GM21529 (cell line): Measurements from ENCODE around the gene SYTL3.
"Not testable (repeated sequence)": the region's sequence is repeated elsewhere in the genome, so short reads cannot be mapped to it uniquely, and the experiment has no call there.

Source experiments
- ATAC-seq: cut with Tn5 transposase; IDR thresholded peaks from one replicate; pipeline ENCODE4 v1.9.1; 2021; ENCODE audit not compliant: unreplicated experiment

SYTL3 gene

DNA sequence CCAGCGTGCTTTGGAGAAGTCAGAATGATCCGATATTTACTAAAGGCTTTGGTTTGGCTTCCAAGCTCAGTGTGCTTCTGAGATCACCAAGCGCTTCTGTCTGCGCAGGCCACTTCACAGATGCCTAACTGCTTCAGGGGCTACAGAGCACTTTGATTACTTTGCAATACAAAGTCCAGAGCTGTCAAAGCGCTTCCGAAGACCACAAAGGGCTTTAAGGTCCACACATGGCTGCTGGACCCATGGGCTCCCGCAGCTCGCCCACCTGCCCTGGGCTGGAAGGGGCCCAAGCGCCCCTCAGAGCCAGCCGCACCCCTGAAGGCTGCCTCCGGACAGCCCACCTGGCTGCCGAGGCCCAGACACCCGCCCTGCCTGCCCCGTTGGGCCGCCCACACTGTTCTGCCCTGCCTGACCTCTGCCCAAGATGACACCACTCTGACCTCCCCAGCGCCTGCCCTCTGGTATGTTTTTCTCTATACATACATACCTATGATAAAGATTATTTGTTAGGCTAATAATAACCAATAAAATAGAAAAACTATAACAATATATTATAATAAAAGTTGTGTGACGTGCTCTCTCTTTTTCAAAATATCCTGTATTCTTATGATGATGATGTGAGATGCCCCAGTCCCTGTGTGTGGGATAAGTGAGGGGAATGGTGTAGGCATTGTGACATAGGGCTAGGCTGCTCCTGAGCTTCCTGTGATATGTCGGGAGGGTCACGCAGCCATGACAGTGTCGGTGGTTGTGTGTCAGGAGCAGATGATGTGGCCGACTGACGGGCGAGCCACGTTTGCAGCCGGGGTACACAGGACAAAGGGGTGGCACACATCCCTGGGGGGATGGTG lies 27.9 kb upstream of the SYTL3 start:
- ATAC-seq: no peak

- no peak for ATAC-seq
Observed at GRCh38 chr6:158622545-158623190, 27.2 kb upstream of the SYTL3 start.

GRCh38 chr6:158624684-158625682 lies 24.9 kb upstream of the SYTL3 start:
- no peak for ATAC-seq

DNA sequence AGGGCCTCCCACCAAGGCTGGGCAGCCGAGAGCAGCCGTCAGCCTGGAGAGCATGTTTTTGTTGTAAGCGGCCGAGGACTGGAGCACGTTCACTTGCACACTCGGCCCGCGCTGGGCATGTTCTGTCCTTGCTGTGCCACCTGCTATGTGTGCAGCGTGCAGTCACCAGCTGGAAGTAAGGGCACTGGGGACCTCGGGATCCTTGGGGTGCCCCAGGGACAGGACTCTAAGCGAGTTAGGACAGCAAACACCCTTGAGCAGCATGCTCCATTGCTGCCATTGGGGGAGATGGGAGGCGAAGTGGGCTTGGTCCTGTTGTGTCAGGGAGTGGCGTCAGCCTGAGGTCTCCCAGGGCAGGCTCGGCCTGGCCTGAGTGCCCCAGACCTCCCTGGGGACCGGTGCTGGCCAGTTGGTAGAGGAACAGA lies 24.0 kb upstream of the SYTL3 start:
- ATAC-seq: no peak

- ATAC-seq: no peak
Observed at GRCh38 chr6:158626360-158627167, 23.3 kb upstream of the SYTL3 start.

- no peak for ATAC-seq
Observed at GRCh38 chr6:158627168-158627939, 22.5 kb upstream of the SYTL3 start.

DNA sequence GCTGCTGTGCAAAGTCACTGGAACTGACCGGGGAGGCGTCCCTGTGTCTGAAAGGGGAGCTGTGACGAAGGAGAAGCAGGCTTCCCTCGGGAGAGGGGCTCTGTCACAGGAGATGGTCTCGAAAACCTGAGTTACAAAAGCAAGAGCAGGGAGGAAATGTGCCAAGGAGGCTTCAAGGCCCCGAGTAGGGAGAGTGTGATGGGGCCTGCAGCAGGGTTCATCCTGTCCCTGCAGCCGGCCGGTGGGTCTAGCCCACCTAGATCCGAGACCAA lies 22.0 kb upstream of the SYTL3 start:
- ATAC-seq: no peak

DNA sequence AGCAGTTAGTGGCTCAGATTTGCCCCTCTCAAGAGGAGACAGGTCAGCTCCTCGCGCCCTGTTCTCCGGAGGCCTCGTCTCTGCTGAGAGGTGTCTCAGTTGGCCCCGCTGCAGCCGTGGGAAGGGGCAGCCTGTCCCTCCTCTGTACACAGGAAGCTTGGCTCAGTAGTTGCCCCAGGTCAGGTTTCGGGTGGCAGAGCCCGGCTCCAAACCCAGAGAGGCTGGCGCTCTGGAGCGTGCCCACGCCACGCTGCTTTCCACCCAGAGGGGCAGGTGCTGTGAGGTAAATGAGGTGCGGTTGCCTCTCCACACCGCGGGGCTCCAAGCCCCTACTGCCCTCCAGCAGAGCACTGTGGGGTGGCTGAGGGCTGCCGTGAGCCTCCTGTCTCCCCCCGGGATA lies 21.3 kb upstream of the SYTL3 start:
- no peak for ATAC-seq

GRCh38 chr6:158629367-158630221 lies 20.3 kb upstream of the SYTL3 start:
- no peak for ATAC-seq

GRCh38 chr6:158630938-158631616 lies 18.8 kb upstream of the SYTL3 start:
- no peak for ATAC-seq

DNA sequence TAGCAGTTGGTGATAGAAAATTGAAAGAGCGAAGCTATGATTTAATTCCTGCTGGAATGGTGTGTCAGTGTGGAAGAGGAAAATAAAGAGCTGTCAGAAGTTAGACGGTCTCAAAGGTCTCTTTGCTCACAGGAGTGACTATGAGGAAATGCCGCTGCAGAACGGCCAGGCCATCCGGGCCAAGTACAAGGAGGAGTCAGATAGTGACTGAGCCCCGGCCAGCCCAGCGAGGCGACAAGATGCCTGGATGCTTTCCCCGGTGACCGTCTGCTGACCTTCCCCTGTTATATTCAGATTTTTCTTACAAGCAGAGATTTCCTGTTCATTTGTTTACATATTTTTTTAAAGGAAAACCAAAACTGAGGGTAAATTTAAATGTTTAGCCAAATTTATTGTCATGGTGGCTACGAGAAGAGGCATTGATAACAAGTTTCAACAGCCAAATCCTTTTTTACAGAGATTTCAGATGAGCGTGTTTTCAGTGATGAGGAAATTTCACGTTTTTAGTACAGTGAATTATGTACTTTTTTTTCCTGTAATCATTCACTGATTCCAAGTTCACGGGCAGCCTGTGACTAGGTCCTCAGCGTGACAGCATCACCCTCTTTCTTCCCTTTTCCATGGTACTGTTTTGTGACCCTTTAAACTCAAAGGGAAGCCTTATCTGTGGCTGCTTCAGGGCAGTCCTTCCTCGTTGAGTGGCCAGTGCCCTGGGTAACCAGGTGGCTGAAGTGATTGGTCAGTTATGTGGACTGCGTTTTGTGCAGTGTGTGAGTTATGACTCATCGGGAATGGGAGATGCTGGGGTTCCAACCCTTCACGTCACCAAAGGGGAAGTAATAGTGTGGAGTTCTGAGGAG lies 17.9 kb upstream of the SYTL3 start:
- ATAC-seq: no peak

- ATAC-seq: not testable (repeated sequence)
Observed at GRCh38 chr6:158632538-158633119, 17.2 kb upstream of the SYTL3 start.

GRCh38 chr6:158633127-158633526 lies 16.7 kb upstream of the SYTL3 start:
- no peak for ATAC-seq

DNA sequence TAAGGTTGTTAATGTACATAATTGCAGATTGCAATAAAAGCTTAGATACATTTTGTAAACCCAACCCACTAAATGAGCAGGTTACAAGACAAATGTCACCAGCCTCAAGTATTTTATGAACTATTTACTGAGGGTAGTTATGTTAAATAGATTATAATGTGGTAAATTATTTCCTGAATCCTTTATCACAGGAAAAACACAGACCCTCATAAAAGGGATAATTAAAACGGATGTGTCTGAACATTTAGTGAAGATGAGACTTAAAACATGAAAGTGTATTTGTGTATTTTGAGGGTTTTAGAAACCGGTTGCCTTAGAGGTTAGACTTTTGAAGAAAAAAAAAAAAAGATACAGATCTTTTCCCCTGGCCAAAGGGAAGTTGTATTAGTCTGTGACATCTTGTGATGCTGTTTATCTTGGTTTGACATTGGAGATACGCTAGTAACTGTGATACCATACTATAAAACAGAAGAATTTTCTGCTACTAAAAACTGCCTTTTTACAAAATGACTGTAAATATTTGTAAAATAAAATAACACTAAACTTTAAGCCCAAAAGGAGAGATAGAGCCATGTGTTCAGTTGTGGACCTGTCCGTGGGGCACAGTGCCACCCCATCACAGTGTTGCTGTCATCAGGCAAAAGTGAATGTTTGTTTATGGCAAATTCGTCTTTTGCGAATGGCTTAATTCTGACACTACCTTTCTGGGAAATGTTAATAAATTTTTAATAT lies 15.0 kb upstream of the SYTL3 start:
- no peak for ATAC-seq

DNA sequence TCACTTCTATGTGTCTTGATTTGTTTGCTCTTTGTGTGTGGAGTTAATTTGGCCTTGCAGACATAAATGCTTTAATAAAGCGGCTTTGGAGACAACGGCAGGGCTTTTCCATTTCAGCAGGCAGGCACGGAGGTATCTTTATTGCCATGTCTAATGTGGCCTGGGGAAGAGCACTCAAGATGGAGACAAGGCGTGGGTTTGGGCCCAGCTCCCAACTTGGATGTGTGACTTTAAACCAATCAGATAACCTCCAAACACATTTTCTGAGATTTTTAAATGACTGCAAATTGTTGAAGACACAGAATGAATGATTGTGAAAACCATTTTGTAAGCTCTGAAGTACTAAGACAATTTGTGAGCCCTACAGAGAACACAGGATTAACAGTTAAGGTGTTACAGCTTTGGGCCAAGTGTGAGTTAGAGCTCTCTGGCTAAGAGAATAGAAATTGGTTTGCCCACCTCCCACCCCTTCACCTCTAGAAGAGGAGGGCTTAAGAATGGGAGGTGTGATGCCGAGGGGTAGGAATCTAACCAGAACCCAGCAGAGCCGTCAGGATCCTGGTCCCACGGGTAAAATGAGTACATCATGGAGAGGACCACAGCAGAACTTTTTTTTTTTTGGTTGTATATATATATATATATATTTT lies 14.3 kb upstream of the SYTL3 start:
- ATAC-seq: no peak

DNA sequence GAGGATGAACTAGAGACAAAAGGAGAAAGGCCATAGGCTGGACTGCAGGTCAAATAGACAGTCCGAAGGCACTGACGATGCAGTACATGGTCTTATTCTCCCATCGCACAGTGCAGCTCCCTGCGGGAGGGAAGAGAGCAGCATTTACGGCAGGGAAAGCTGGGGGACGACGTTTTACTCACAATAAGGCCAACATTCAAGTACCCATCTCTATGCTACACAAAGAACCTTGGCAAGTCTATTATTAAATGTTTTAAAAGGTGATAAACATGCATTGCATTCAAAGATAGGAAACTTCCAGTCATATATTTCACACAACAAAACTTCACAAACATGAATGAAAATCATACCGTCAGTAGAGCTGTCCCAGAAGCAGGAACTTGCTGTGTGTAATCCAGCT lies 13.1 kb upstream of the SYTL3 start:
- ATAC-seq: no peak
